T-cell (primary cell): ENCODE data around the gene ZBTB1. TPM values are rescaled to one million over a fixed set of nuclear protein-coding genes. Genes with fewer than 3 reads are reported as not detected.

Source experiments
- ATAC-seq, 4 experiments: fragments of 200-7000 bp in 3 of 4; fragments of 150-1000 bp in 1 of 4; cut with Tn5 transposase; replicated peaks in 1 of 4; 1 replicate in 3 of 4; 2 replicates in 1 of 4; pipeline ENCODE4 v1.10.0; 2021; ENCODE audit warnings: moderate library complexity in 3 of 4, mild to moderate bottlenecking in 2 of 4, moderate number of reproducible peaks in 1 of 4
- CTCF ChIA-PET, 2 donors: fragments of 300-600 bp; sonication (Branson Sonifier 250); formaldehyde crosslinking; loops; one replicate each; lab custom pipeline; 2022; ENCODE audit warnings: antibody characterized with exemption in 2 of 2; lab: Charles Lee
- POLR2A ChIA-PET, 2 donors: fragments of 300-600 bp; sonication (Branson Sonifier 250); formaldehyde crosslinking; loops; one replicate each; lab custom pipeline; 2022; ENCODE audit warnings: antibody characterized with exemption in 2 of 2; lab: Charles Lee
- DNase-seq, 35 experiments: peaks; one replicate each; pipeline versions ENCODE4 v3.0.0 to v3.0.0-alpha.2; 2013 to 2023
- H3K27ac ChIP-seq: one replicate; pipeline ENCODE4 v1.5.1; 2013; ENCODE audit warnings: low read length
- H3K27me3 ChIP-seq, 2 experiments: replicated peaks in 1 of 2; 1 replicate in 1 of 2; 2 replicates in 1 of 2; pipeline versions ENCODE4 v1.6.1 to v1.7.0; 2013; ENCODE audit warnings: low read length in 1 of 2, mixed read lengths in 1 of 2; ENCODE audit not compliant: control insufficient read depth in 2 of 2, insufficient read depth in 2 of 2; ENCODE audit errors: extremely low read depth in 1 of 2
- H3K36me3 ChIP-seq, 2 donors: 1 replicate in 1 of 2; 2 replicates in 1 of 2; pipeline versions ENCODE4 v1.6.1 to v1.7.0; 2013; ENCODE audit warnings: low read length in 1 of 2; ENCODE audit not compliant: control insufficient read depth in 2 of 2, insufficient read depth in 1 of 2; ENCODE audit errors: extremely low read depth in 1 of 2
- H3K4me1 ChIP-seq, 2 experiments: 1 replicate in 1 of 2; 2 replicates in 1 of 2; pipeline versions ENCODE4 v1.6.1 to v1.7.0; 2013; ENCODE audit warnings: low read length in 2 of 2, mixed read lengths in 1 of 2; ENCODE audit not compliant: insufficient read depth in 2 of 2, control insufficient read depth in 1 of 2; ENCODE audit errors: extremely low read depth in 1 of 2
- H3K4me3 ChIP-seq, 2 donors: 1 replicate in 1 of 2; 2 replicates in 1 of 2; pipeline versions ENCODE4 v1.5.1 to v1.7.0; 2013; ENCODE audit warnings: mild to moderate bottlenecking in 2 of 2, low read length in 1 of 2, moderate library complexity in 1 of 2; ENCODE audit not compliant: control insufficient read depth in 1 of 2; ENCODE audit errors: extremely low read depth in 1 of 2
- H3K9me3 ChIP-seq: 2 replicates; pipeline ENCODE4 v1.7.0; 2013
- H3K27ac Mint-ChIP-seq, 2 donors: one replicate each; pipeline ENCODE4 v1.8.0; 2020 to 2021; ENCODE audit warnings: mild to moderate bottlenecking in 2 of 2, mixed read lengths in 2 of 2
- H3K27me3 Mint-ChIP-seq, 2 donors: one replicate each; pipeline ENCODE4 v1.8.0; 2021 to 2022; ENCODE audit warnings: mixed read lengths in 2 of 2
- H3K36me3 Mint-ChIP-seq: one replicate; pipeline ENCODE4 v1.8.0; 2021; ENCODE audit warnings: mixed read lengths
- H3K4me1 Mint-ChIP-seq, 3 donors: one replicate each; pipeline ENCODE4 v1.8.0; 2020 to 2022; ENCODE audit warnings: mixed read lengths in 3 of 3, mild to moderate bottlenecking in 1 of 3
- H3K4me3 Mint-ChIP-seq, 3 donors: one replicate each; pipeline ENCODE4 v1.8.0; 2020 to 2022; ENCODE audit warnings: mild to moderate bottlenecking in 3 of 3, mixed read lengths in 3 of 3, moderate library complexity in 3 of 3
- H3K9me3 Mint-ChIP-seq, 3 donors: one replicate each; pipeline ENCODE4 v1.8.0; 2020 to 2022; ENCODE audit warnings: mixed read lengths in 3 of 3
- WGBS: methylation state at CpG from one replicate; pipeline ENCODE4 v1.1.5; 2013; ENCODE audit warnings: missing lambda C conversion rate; ENCODE audit not compliant: insufficient coverage; 5-methylcytosine and 5-hydroxymethylcytosine counted together
- total RNA-seq, 35 experiments: library from RNA in 6 of 35; stranded (reverse) in 6 of 35; fragments of 120-200 nt in 1 of 35; gene quantifications; one replicate each; pipeline versions ENCODE4 v1.2.1 to v1.2.4 and lab custom pipeline; 2013 to 2026

Gene ZBTB1
- total RNA-seq, 5 donors from 2014 or later (not counting 1 experiment from before 2014, with no cell fraction given), result 69.2 to 130 (median 72.4) TPM

DNA sequence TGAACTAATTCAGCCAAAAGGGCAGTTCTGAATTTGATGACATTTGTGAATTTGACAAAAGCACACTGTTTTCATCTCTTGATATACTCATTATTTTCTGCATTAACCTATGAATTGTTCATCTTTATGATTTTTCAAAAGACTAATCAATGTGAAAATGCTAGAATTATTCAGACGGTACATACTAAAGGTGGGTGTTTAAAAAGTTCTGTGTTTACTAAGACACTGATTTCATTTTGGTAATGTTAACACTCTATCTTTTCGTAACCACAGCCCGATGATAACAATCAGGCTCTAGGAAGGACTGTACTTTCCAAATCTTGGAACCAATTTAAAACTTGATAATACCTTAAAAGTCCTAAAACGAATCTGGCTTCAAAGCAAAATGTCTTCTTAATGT is 29.9 kb upstream of the ZBTB1 start:
- Mint-ChIP-seq H3K9me3 (no peaks in the 10 kb centered on the region), H3K27ac (no peak overlapping the region), H3K27me3 (no peaks in the 10 kb centered on the region), H3K36me3 (peaks cover 10% of the 10 kb centered on the region), H3K4me1 (peaks cover 9 to 22% (median 22%) of the 10 kb centered on the region in 3 donors), H3K4me3 (no peak overlapping the region)
- Histone ChIP-seq H3K27ac (no peak overlapping the region), H3K36me3 (peaks cover 7 to 12% of the 10 kb centered on the region in 2 donors), H3K27me3 (no peaks in the 10 kb centered on the region), H3K9me3 (no peaks in the 10 kb centered on the region), H3K4me3 (no peak overlapping the region), H3K4me1 (peaks cover 0 to 2% of the 10 kb centered on the region in 2 experiments)
- DNase-seq (no peak), ATAC-seq (no peak)
- ChIA-PET CTCF (interaction anchor here (0.6 to 1.8 kb wide), 4 partner anchors 11 to 131 kb away, joined by 3 to 4 read pairs (median 4); no protein-coding TSS in a partner anchor), POLR2A (interaction anchor here (0.6 to 0.7 kb wide), 2 partner anchors 12 to 369 kb away, joined by 3 to 4 read pairs; no protein-coding TSS in a partner anchor)
- no CpG with 5 or more reads among the region's 4 CpGs for WGBS

DNA sequence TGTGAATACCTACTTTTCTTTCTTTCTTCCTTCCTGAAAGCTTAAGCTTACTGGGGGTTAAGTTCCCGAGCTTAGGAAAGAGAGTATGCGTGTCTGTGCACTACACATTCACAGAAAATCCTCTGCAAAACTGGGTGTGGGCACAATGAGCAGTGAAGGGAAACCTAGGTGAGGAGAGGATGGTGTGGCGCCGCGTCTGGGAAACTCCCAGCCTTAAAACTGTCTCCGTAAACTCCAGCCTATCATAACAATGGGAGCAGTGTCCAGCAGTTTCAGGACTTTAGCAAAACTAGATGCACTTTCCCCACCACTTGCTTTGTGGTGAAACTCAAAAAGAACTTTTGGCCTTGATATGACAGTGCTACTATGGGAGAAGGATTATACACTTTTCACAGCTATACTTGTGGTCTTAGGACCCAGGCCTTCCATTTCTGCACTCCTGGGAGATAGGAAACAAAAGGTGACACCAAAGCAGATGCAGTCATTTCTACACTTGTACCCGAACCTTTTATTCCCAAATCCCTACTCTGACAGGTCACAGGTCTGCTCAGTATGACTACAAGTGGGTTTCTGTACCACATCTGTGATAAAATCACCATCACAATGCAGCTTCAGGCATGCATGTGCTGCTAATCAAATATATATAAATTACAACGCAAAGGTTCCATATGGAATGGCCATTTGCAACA is 28.8 kb upstream of the ZBTB1 start:
- Mint-ChIP-seq H3K4me3 (no peak overlapping the region), H3K27ac (no peak overlapping the region), H3K4me1 (peaks cover 9 to 22% (median 22%) of the 10 kb centered on the region in 3 donors), H3K27me3 (no peaks in the 10 kb centered on the region), H3K36me3 (peaks cover 10% of the 10 kb centered on the region), H3K9me3 (no peaks in the 10 kb centered on the region)
- H3K36me3 ChIP-seq, result peaks cover 7 to 14% of the 10 kb centered on the region in 2 donors
- no peaks in the 10 kb centered on the region for H3K27me3 ChIP-seq
- no peak overlapping the region for H3K4me3 ChIP-seq
- no peak overlapping the region for H3K27ac ChIP-seq
- ATAC-seq (no peak), DNase-seq (no peak)
- no peaks in the 10 kb centered on the region for H3K9me3 ChIP-seq
- ChIA-PET POLR2A (interaction anchor here in 1 of 2 donors (0.7 kb wide), 1 partner anchor 13 kb away, joined by 4 read pairs; no protein-coding TSS in a partner anchor), CTCF (interaction anchor here in 1 of 2 donors (0.6 to 1.8 kb wide), 4 partner anchors 46 to 263 kb away, joined by 3 to 5 read pairs (median 3); partner anchors contain the start of gene MTHFD1)
- WGBS, result 50% methylated on average over 1 of the region's 8 CpGs
- peaks cover 0 to 2% of the 10 kb centered on the region in 2 experiments for H3K4me1 ChIP-seq

DNA sequence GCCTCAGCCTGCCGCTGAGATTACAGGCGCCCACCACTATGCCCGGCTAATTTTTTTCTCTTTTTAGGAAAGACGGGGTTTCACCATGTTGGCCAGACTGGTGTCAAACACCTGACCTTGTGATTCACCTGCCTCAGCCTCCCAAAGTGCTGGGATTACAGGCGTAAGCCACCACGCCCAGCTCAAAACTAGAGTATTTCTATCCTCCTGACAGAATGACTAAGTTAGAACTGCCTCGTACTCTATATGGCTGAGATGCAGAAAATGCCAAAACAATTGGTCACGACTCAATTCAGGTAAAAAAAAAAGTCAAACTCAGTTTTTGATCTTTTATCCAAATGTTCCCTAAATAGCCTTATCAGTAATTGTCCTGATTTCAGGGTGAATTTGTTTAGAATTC is 28.1 kb upstream of the ZBTB1 start:
- peaks cover 9 to 22% (median 22%) of the 10 kb centered on the region in 3 donors for H3K4me1 Mint-ChIP-seq
- H3K27me3 Mint-ChIP-seq, result no peaks in the 10 kb centered on the region
- Histone ChIP-seq H3K9me3 (no peaks in the 10 kb centered on the region), H3K36me3 (peaks cover 7 to 14% of the 10 kb centered on the region in 2 donors), H3K27me3 (no peaks in the 10 kb centered on the region), H3K27ac (no peak overlapping the region), H3K4me1 (peaks cover 0 to 2% of the 10 kb centered on the region in 2 experiments), H3K4me3 (no peak overlapping the region)
- POLR2A ChIA-PET, result no interaction called here
- H3K9me3 Mint-ChIP-seq, result no peaks in the 10 kb centered on the region
- no peak for DNase-seq
- 98% methylated on average over 8 of the region's 8 CpGs for WGBS
- no peak overlapping the region for H3K27ac Mint-ChIP-seq
- H3K4me3 Mint-ChIP-seq, result no peak overlapping the region
- no peak for ATAC-seq
- H3K36me3 Mint-ChIP-seq, result peaks cover 10% of the 10 kb centered on the region
- CTCF ChIA-PET, result interaction anchor here in 1 of 2 donors (1.4 to 4.8 kb wide), 3 partner anchors 88 to 132 kb away, joined by 3 to 31 read pairs (median 3); partner anchors contain the start of gene MTHFD1

DNA sequence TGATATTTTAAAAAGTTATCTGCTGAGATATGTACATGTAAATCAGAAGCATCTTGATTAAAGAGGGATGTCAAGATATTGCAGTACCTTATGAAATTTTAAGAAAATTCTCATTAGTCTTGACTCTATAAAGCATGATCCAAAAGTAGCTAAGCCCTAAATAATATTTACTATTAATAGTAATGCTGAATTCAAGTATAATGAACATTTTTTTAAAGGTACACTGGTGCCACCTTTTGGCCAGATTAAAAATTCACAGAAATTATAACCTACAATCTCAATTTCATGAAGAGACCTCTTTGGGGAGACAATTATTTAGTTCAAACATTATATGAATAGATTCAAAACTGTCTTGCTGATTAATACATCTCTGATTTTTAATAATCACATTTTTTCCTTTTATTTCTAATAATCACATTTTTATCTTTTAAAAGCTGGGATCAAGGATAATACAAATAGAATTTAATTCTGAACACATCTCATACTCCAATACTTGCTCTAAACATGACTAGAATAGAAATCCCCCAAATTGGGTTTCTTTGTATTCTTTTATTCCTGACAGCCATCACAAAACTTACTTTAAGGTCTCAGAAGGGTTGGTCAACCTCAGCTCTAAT is 25.8 kb upstream of the ZBTB1 start:
- no peak overlapping the region for H3K27ac ChIP-seq
- H3K4me3 ChIP-seq, result no peak overlapping the region
- peaks cover 0 to 2% of the 10 kb centered on the region in 2 experiments for H3K4me1 ChIP-seq
- peaks cover 14% of the 10 kb centered on the region for H3K36me3 Mint-ChIP-seq
- ChIA-PET CTCF (interaction anchor here (0.6 to 4.8 kb wide), 21 partner anchors 9 to 175 kb away, joined by 3 to 31 read pairs (median 4); no protein-coding TSS in a partner anchor), POLR2A (interaction anchor here (0.6 to 1.0 kb wide), 4 partner anchors 27 to 35 kb away, joined by 3 to 5 read pairs (median 3); no protein-coding TSS in a partner anchor)
- no peaks in the 10 kb centered on the region for H3K9me3 ChIP-seq
- H3K27me3 ChIP-seq, result no peaks in the 10 kb centered on the region
- H3K4me3 Mint-ChIP-seq, result no peak overlapping the region
- no peaks in the 10 kb centered on the region for H3K27me3 Mint-ChIP-seq
- H3K9me3 Mint-ChIP-seq, result no peaks in the 10 kb centered on the region
- ATAC-seq (peak in 1 of 4 experiments; percentile 26), DNase-seq (peak in 1 of 35 experiments; percentile 65)
- no peak overlapping the region for H3K27ac Mint-ChIP-seq
- peaks cover 7 to 23% (median 21%) of the 10 kb centered on the region in 3 donors for H3K4me1 Mint-ChIP-seq
- H3K36me3 ChIP-seq, result peaks cover 7 to 16% of the 10 kb centered on the region in 2 donors

DNA sequence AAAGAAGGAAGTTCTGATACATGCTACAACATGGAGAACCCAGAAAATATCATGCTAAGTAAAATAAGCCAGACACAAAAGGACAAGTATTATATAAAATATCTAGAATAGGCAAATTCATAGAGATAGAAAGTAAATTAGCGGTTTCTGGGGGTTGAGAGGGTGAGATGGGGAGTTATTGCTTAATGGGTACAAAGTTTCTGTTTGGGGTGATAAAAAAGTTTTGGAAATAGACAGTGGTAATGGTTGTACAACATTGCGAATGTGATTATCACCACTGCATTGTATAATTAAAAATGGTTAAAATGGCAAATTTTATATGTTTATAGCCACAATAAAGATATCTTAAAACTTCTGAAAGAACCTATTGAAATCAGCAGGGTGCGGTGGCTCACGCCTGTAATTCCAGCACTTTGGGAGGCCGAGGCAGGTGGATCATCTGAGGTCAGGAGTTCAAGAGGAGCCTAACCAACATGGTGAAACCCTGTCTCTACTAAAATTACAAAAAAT is 15.9 kb upstream of the ZBTB1 start:
- H3K4me3 ChIP-seq, result no peak overlapping the region
- peaks cover 42% of the 10 kb centered on the region for H3K36me3 Mint-ChIP-seq
- DNase-seq (no peak), ATAC-seq (no peak)
- peaks cover 11% of the 10 kb centered on the region in 2 experiments for H3K4me1 ChIP-seq
- no peaks in the 10 kb centered on the region for H3K9me3 ChIP-seq
- H3K27me3 Mint-ChIP-seq, result no peaks in the 10 kb centered on the region
- ChIA-PET CTCF (interaction anchor here (0.6 to 1.2 kb wide), 3 partner anchors 13 to 55 kb away, joined by 3 to 8 read pairs (median 5); no protein-coding TSS in a partner anchor), POLR2A (interaction anchor here in 1 of 2 donors (0.6 to 1.1 kb wide), 3 partner anchors 9 to 1306 kb away, joined by 3 to 6 read pairs (median 4); no protein-coding TSS in a partner anchor)
- no peak overlapping the region for H3K27ac ChIP-seq
- no peak overlapping the region for H3K4me3 Mint-ChIP-seq
- peaks cover 9 to 59% of the 10 kb centered on the region in 2 donors for H3K36me3 ChIP-seq
- WGBS, result no CpG with 5 or more reads among the region's 5 CpGs
- H3K4me1 Mint-ChIP-seq, result peaks cover 38 to 52% (median 46%) of the 10 kb centered on the region in 3 donors
- H3K27me3 ChIP-seq, result no peaks in the 10 kb centered on the region
- H3K27ac Mint-ChIP-seq, result peak overlapping the region in 1 of 2 donors; percentile 69
- no peaks in the 10 kb centered on the region for H3K9me3 Mint-ChIP-seq

GRCh38 chr14:64491637-64492036 is 12.9 kb upstream of the ZBTB1 start:
- WGBS, result no CpG with 5 or more reads among the region's 2 CpGs
- H3K27ac Mint-ChIP-seq, result peak overlapping the region in 1 of 2 donors; percentile 30
- no peak overlapping the region for H3K4me3 Mint-ChIP-seq
- Histone ChIP-seq H3K9me3 (no peaks in the 10 kb centered on the region), H3K36me3 (peaks cover 11 to 54% of the 10 kb centered on the region in 2 donors), H3K4me1 (peaks cover 20% of the 10 kb centered on the region in 2 experiments), H3K27me3 (no peaks in the 10 kb centered on the region), H3K27ac (peak overlapping the region; percentile 3), H3K4me3 (no peak overlapping the region)
- H3K4me1 Mint-ChIP-seq, result peaks cover 64 to 68% (median 66%) of the 10 kb centered on the region in 3 donors
- peaks cover 50% of the 10 kb centered on the region for H3K36me3 Mint-ChIP-seq
- CTCF ChIA-PET, result interaction anchor here (0.6 to 2.2 kb wide), 4 partner anchors 10 to 23 kb away, joined by 3 to 6 read pairs (median 6); no protein-coding TSS in a partner anchor
- ATAC-seq (no peak), DNase-seq (no peak)
- POLR2A ChIA-PET, result no interaction called here
- no peaks in the 10 kb centered on the region for H3K27me3 Mint-ChIP-seq
- H3K9me3 Mint-ChIP-seq, result no peaks in the 10 kb centered on the region
